H9 (cell line): Measurements from ENCODE around the gene AMIGO1. TPM values are rescaled to one million over a fixed set of nuclear protein-coding genes. Genes with fewer than 3 reads are reported as not detected.

Experiments
- DNase-seq: peaks from one replicate; pipeline ENCODE4 v3.0.0-alpha.2; 2017
- H2AFZ ChIP-seq: one replicate; pipeline ENCODE4 v1.6.1; 2013; ENCODE audit warnings: mild to moderate bottlenecking, low read length, control low read depth, moderate library complexity
- H2AK5ac ChIP-seq: 2 replicates; pipeline ENCODE4 v1.6.1; 2013; ENCODE audit warnings: low read length, control low read depth, mixed read lengths; ENCODE audit not compliant: insufficient read length
- H2BK120ac ChIP-seq: one replicate; pipeline ENCODE4 v1.6.1; 2013; ENCODE audit warnings: low read depth, mild to moderate bottlenecking, low read length, control low read depth, inconsistent platforms; ENCODE audit not compliant: poor library complexity, severe bottlenecking
- H2BK12ac ChIP-seq: 2 replicates; pipeline ENCODE4 v1.6.1; 2013; ENCODE audit warnings: low read length, control low read depth, mixed read lengths, low read depth; ENCODE audit not compliant: insufficient read length
- H2BK15ac ChIP-seq: 2 replicates; pipeline ENCODE4 v1.6.1; 2013; ENCODE audit warnings: low read depth, low read length, control low read depth
- H2BK20ac ChIP-seq: one replicate; pipeline ENCODE4 v1.6.1; 2013; ENCODE audit warnings: low read depth, mild to moderate bottlenecking, low read length, control low read depth, inconsistent platforms; ENCODE audit not compliant: poor library complexity, severe bottlenecking
- H2BK5ac ChIP-seq: 2 replicates; pipeline ENCODE4 v1.6.1; 2013; ENCODE audit warnings: low read length, control low read depth, mixed read lengths; ENCODE audit not compliant: insufficient read length
- H3K14ac ChIP-seq: 2 replicates; pipeline ENCODE4 v1.6.1; 2013; ENCODE audit warnings: low read length, control low read depth; ENCODE audit not compliant: insufficient read depth
- H3K18ac ChIP-seq: 2 replicates; pipeline ENCODE4 v1.6.1; 2013; ENCODE audit warnings: low read depth, mild to moderate bottlenecking, mixed read lengths, low read length, control low read depth; ENCODE audit not compliant: insufficient read length
- H3K23ac ChIP-seq: 2 replicates; pipeline ENCODE4 v1.6.1; 2013; ENCODE audit warnings: low read length, control low read depth, mixed read lengths, low read depth; ENCODE audit not compliant: insufficient read length
- H3K23me2 ChIP-seq: 2 replicates; pipeline ENCODE4 v1.6.1; 2013; ENCODE audit warnings: low read depth, mild to moderate bottlenecking, mixed read lengths, low read length, control low read depth; ENCODE audit not compliant: insufficient read length, poor library complexity, severe bottlenecking
- H3K27ac ChIP-seq: 2 replicates; pipeline ENCODE4 v1.5.1; 2013; ENCODE audit warnings: low read length, control low read depth, mixed read lengths, low read depth; ENCODE audit not compliant: insufficient read length
- H3K27me3 ChIP-seq: 2 replicates; pipeline ENCODE4 v1.6.1; 2013; ENCODE audit warnings: low read length, control low read depth, inconsistent platforms; ENCODE audit not compliant: insufficient read depth
- H3K4ac ChIP-seq: 2 replicates; pipeline ENCODE4 v1.6.1; 2013; ENCODE audit warnings: low read depth, mild to moderate bottlenecking, control low read depth, inconsistent platforms, low read length, moderate library complexity
- H3K4me1 ChIP-seq: 2 replicates; pipeline ENCODE4 v1.6.1; 2013; ENCODE audit warnings: low read length, control low read depth, inconsistent platforms; ENCODE audit not compliant: insufficient read depth
- H3K4me2 ChIP-seq: 2 replicates; pipeline ENCODE4 v1.6.1; 2013; ENCODE audit warnings: low read length, control low read depth, mixed read lengths; ENCODE audit not compliant: insufficient read length, insufficient read depth
- H3K56ac ChIP-seq: 2 replicates; pipeline ENCODE4 v1.6.1; 2013; ENCODE audit warnings: low read depth, mild to moderate bottlenecking, mixed read lengths, low read length, control low read depth; ENCODE audit not compliant: insufficient read length
- H3K79me1 ChIP-seq: 2 replicates; pipeline ENCODE4 v1.6.1; 2013; ENCODE audit warnings: low read depth, mild to moderate bottlenecking, moderate library complexity, low read length, control low read depth, inconsistent platforms; ENCODE audit not compliant: insufficient read depth, poor library complexity, severe bottlenecking
- H3K79me2 ChIP-seq: 2 replicates; pipeline ENCODE4 v1.6.1; 2013; ENCODE audit warnings: low read length, control low read depth, inconsistent platforms; ENCODE audit not compliant: insufficient read depth
- H3K9ac ChIP-seq: 2 replicates; pipeline ENCODE4 v1.6.1; 2013; ENCODE audit warnings: low read length, control low read depth, mixed read lengths; ENCODE audit not compliant: insufficient read length; ENCODE audit errors: extremely low read depth
- H3K9me3 ChIP-seq: one replicate; pipeline ENCODE4 v1.6.1; 2013; ENCODE audit warnings: low read depth, low read length, inconsistent platforms; ENCODE audit not compliant: control insufficient read depth
- H3T11ph ChIP-seq: one replicate; pipeline ENCODE4 v1.6.1; 2013; ENCODE audit warnings: mild to moderate bottlenecking, low read length, control low read depth, inconsistent platforms
- H4K20me1 ChIP-seq: one replicate; pipeline ENCODE4 v1.6.1; 2013; ENCODE audit not compliant: control insufficient read depth, insufficient read length, insufficient read depth
- H4K5ac ChIP-seq: 2 replicates; pipeline ENCODE4 v1.6.1; 2013; ENCODE audit warnings: low read depth, mild to moderate bottlenecking, mixed read lengths, low read length, control low read depth; ENCODE audit not compliant: insufficient read length
- H4K8ac ChIP-seq: replicated peaks from 2 replicates; pipeline ENCODE4 v1.6.1; 2013; ENCODE audit warnings: low read length, control low read depth, mixed read lengths, low read depth; ENCODE audit not compliant: insufficient read length
- H4K91ac ChIP-seq: 2 replicates; pipeline ENCODE4 v1.6.1; 2013; ENCODE audit warnings: low read depth, mild to moderate bottlenecking, moderate library complexity, mixed read lengths, low read length, control low read depth; ENCODE audit not compliant: insufficient read length
- H3K27ac Mint-ChIP-seq, 3 experiments: 2 replicates in 2 of 3; 3 replicates in 1 of 3; pipeline ENCODE4 v1.8.0; 2020 to 2021; ENCODE audit warnings: mixed read lengths in 3 of 3, mild to moderate bottlenecking in 1 of 3, moderate library complexity in 1 of 3
- H3K27me3 Mint-ChIP-seq: 2 replicates; pipeline ENCODE4 v1.8.0; 2021; ENCODE audit warnings: low read depth, mild to moderate bottlenecking, moderate library complexity, mixed read lengths
- H3K36me3 Mint-ChIP-seq, 3 experiments: 2 replicates in 2 of 3; 3 replicates in 1 of 3; pipeline ENCODE4 v1.8.0; 2020 to 2021; ENCODE audit warnings: low read depth in 3 of 3, mixed read lengths in 3 of 3; ENCODE audit not compliant: insufficient read depth in 1 of 3
- H3K4me1 Mint-ChIP-seq, 2 experiments: 2 replicates each; pipeline ENCODE4 v1.8.0; 2020; ENCODE audit warnings: mixed read lengths in 2 of 2
- H3K4me3 Mint-ChIP-seq, 2 experiments: 2 replicates in 1 of 2; 3 replicates in 1 of 2; pipeline ENCODE4 v1.8.0; 2020 to 2021; ENCODE audit warnings: mild to moderate bottlenecking in 2 of 2, mixed read lengths in 2 of 2, moderate library complexity in 1 of 2
- H3K9me3 Mint-ChIP-seq, 2 experiments: 2 replicates in 1 of 2; 3 replicates in 1 of 2; pipeline ENCODE4 v1.8.0; 2020; ENCODE audit warnings: mild to moderate bottlenecking in 2 of 2, mixed read lengths in 2 of 2, moderate library complexity in 1 of 2
- WGBS: extraction: QIAGEN DNeasy Blood & Tissue Kit; methylation state at CpG from one replicate; pipeline ENCODE4 v1.1.7; 2013; ENCODE audit warnings: missing lambda C conversion rate, low lambda C conversion rate, mixed read lengths; ENCODE audit not compliant: insufficient read length; ENCODE audit errors: extremely low coverage; 5-methylcytosine and 5-hydroxymethylcytosine counted together
- total RNA-seq: library from RNA; stranded (reverse); gene quantifications from 2 replicates; pipeline ENCODE4 v1.2.1, GENCODE V29; 2021
- TF ChIP-seq, protein P1 (sequence below): fragments of 200-600 bp; sonication (generic); conservative IDR thresholded peaks from 3 replicates; pipeline ENCODE4 v1.8.0; 2021; ENCODE audit warnings: antibody characterized with exemption, mild to moderate bottlenecking

Gene AMIGO1
- total RNA-seq, 1 experiment from 2014 or later: 4.1 TPM

DNA sequence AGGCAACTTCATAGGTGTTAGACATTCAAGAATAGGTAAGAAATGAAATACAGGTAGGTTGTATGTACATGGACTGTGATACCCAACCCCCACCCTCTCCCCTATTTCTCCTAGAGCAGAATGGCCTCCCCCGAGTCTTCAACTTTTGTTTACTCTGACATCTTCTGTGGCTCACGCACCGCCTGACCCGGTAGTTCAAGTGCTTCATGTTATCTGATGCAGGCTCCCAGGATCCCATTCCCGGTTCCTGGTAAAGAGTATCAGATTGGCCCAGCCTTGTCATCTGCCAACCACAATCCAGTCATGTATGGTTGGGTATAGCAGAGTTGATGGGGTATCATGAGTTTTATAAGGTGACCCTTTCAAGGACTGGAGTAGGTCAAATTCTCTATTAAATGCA lies 48.0 kb upstream of the AMIGO1 start:
- peak overlapping the region in 1 of 3 experiments; percentile 55; a peak in 1 of 7 replicates for H3K27ac Mint-ChIP-seq

More for the DNA sequence above, 48.0 kb upstream of the AMIGO1 start:
- H4K8ac ChIP-seq: no peak overlapping the region
- no peak overlapping the region for H3K23ac ChIP-seq
- H2BK5ac ChIP-seq: no peak overlapping the region
- TF ChIP-seq, protein P1, sequence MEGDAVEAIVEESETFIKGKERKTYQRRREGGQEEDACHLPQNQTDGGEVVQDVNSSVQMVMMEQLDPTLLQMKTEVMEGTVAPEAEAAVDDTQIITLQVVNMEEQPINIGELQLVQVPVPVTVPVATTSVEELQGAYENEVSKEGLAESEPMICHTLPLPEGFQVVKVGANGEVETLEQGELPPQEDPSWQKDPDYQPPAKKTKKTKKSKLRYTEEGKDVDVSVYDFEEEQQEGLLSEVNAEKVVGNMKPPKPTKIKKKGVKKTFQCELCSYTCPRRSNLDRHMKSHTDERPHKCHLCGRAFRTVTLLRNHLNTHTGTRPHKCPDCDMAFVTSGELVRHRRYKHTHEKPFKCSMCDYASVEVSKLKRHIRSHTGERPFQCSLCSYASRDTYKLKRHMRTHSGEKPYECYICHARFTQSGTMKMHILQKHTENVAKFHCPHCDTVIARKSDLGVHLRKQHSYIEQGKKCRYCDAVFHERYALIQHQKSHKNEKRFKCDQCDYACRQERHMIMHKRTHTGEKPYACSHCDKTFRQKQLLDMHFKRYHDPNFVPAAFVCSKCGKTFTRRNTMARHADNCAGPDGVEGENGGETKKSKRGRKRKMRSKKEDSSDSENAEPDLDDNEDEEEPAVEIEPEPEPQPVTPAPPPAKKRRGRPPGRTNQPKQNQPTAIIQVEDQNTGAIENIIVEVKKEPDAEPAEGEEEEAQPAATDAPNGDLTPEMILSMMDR: no peak
- no peak overlapping the region; the same call in 1 of the 2 replicates for H2BK15ac ChIP-seq
- H4K91ac ChIP-seq: no peak overlapping the region
- no peaks in the 10 kb centered on the region; the same call in 1 of the 2 replicates for H3K4me1 ChIP-seq
- no peak overlapping the region for H3K4me2 ChIP-seq
- no peak overlapping the region for H2BK120ac ChIP-seq
- no peak overlapping the region for H3K18ac ChIP-seq
- no peaks in the 10 kb centered on the region for H3K23me2 ChIP-seq
- H3K56ac ChIP-seq: no peak overlapping the region
- Mint-ChIP-seq H3K27me3 (no peaks in the 10 kb centered on the region), H3K4me3 (no peak overlapping the region), H3K36me3 (peaks cover 3 to 5% (median 4%) of the 10 kb centered on the region in 3 experiments; a peak in 6 of 7 replicates), H3K4me1 (peaks cover 17 to 20% of the 10 kb centered on the region in 2 experiments), H3K9me3 (no peaks in the 10 kb centered on the region; a peak in 1 of 5 replicates)
- no CpG with 5 or more reads among the region's 5 CpGs for WGBS
- no peaks in the 10 kb centered on the region for H4K20me1 ChIP-seq
- H2AFZ ChIP-seq: no peak overlapping the region
- peaks cover 3% of the 10 kb centered on the region for H3K79me1 ChIP-seq
- H2AK5ac ChIP-seq: no peak overlapping the region
- H3K14ac ChIP-seq: no peak overlapping the region
- H2BK12ac ChIP-seq: no peak overlapping the region
- no peak overlapping the region for H4K5ac ChIP-seq
- H2BK20ac ChIP-seq: no peak overlapping the region
- H3K4ac ChIP-seq: no peak overlapping the region
- peaks cover 30% of the 10 kb centered on the region; the same call in 1 of the 2 replicates for H3K79me2 ChIP-seq
- no peak for DNase-seq
- no peak overlapping the region for H3T11ph ChIP-seq
- no peaks in the 10 kb centered on the region for H3K9me3 ChIP-seq
- H3K27ac ChIP-seq: no peak overlapping the region
- no peaks in the 10 kb centered on the region for H3K27me3 ChIP-seq
- no peak overlapping the region for H3K9ac ChIP-seq
